GM10248 (cell line): ENCODE data around the gene UQCC3.
A peak's percentile ranks its signal among the peaks of the same experiment; 100 is the strongest.

Experiments used
- CTCF ChIA-PET: fragments of 300-600 bp; sonication (Branson Sonifier 250); formaldehyde crosslinking; extraction: SDS; loops from one replicate; lab custom pipeline; 2021; ENCODE audit warnings: antibody characterized with exemption; lab: Yijun Ruan, JAX
- POLR2A ChIA-PET: fragments of 350-650 bp; sonication (Branson Sonifier 250); formaldehyde crosslinking; extraction: SDS; loops from one replicate; lab custom pipeline; 2020; ENCODE audit warnings: antibody characterized with exemption; lab: Yijun Ruan, JAX
- DNase-seq: peaks from one replicate; pipeline ENCODE4 v3.0.0; 2012; ENCODE audit errors: extremely low spot score
- TF ChIP-seq, protein P1 (sequence below): IDR thresholded peaks from 2 replicates; pipeline ENCODE4 v1.5.1; 2012; ENCODE audit warnings: mild to moderate bottlenecking, low read depth; ENCODE audit errors: extremely low read depth, missing control alignments, control extremely low read depth

Gene UQCC3

DNA sequence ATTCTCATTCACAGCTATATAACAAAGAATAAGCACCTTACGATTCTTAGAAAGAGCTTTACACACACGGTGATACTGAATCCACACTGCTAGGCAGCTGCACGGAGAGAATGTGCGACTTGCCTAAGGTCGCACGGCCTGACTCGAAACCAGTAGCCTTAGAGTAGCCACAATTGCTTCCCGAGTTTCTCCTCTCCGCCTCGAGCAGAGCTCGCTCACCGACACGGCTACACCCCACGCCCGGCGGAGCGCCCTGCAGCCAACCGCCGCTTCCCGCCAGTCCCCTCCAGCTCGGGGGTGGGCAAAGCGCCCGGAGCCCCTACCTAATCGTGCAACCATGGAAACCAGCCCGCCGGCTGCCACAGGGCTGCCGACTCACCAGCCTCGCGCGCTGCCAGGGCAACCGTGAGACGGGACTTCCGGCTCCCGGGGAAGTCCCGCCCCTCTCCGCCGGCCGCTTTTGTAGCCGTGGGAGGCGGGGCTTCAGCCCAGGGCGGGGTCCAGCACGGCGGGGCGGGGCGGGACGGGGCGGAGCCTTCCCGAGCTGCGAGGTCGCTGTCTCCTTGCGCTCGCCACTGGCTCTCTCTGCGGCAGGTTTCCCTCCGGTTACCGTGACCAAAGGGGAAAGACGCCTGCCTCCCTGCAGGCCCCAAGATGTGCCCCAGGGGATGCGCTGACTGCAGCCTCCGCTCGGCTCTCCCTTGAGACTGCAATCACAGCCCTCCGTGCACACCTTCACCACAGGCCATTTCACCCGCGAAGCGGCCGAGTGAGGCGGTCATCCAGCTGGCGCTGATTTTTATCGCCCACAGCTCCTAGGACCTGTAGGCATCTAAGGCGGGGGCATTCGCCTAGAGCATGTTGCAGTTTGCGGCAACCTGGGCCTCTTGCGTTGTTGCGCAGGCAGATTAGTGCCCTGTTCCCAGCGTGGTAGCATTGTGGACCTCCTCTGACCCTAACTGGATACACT is 34.7 kb downstream of the UQCC3 start:
- ChIA-PET POLR2A (interaction anchor here (0.5 to 1.9 kb wide), 7 partner anchors 41 to 135 kb away, joined by 3 to 17 read pairs (median 4); partner anchors contain the start of genes C11orf98, CSKMT and EEF1G), CTCF (interaction anchor here (0.8 to 9.1 kb wide), 13 partner anchors 10 to 242 kb away, joined by 3 to 79 read pairs (median 4); partner anchors contain the start of genes C11orf98, CSKMT, INTS5 and LRRN4CL)
- TF ChIP-seq, protein P1, sequence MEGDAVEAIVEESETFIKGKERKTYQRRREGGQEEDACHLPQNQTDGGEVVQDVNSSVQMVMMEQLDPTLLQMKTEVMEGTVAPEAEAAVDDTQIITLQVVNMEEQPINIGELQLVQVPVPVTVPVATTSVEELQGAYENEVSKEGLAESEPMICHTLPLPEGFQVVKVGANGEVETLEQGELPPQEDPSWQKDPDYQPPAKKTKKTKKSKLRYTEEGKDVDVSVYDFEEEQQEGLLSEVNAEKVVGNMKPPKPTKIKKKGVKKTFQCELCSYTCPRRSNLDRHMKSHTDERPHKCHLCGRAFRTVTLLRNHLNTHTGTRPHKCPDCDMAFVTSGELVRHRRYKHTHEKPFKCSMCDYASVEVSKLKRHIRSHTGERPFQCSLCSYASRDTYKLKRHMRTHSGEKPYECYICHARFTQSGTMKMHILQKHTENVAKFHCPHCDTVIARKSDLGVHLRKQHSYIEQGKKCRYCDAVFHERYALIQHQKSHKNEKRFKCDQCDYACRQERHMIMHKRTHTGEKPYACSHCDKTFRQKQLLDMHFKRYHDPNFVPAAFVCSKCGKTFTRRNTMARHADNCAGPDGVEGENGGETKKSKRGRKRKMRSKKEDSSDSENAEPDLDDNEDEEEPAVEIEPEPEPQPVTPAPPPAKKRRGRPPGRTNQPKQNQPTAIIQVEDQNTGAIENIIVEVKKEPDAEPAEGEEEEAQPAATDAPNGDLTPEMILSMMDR: no peak
- peak; percentile 96 for DNase-seq

DNA sequence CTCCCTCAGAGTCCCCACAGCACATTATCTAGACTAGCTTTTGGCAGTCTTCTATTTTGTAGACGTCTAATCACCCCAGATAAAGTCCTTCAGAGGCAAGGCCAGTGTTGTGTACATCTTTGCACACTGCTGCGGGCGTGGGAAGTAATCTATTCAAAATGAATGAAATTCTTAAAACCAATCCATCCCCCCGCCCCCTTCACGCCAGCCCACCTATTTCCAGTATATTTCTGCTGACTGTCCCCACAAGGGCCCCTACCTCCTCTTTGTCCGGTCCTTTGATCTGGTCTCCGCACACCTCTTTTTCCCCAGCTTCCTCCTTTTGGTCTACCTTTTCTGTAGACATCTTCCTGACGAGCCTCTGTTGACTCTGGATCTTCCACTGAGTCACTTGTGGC is 35.4 kb downstream of the UQCC3 start:
- CTCF ChIA-PET: interaction anchor here (1.2 to 9.1 kb wide), 9 partner anchors 9 to 243 kb away, joined by 3 to 79 read pairs (median 4); partner anchors contain the start of gene INTS5
- TF ChIP-seq, protein P1: no peak

DNA sequence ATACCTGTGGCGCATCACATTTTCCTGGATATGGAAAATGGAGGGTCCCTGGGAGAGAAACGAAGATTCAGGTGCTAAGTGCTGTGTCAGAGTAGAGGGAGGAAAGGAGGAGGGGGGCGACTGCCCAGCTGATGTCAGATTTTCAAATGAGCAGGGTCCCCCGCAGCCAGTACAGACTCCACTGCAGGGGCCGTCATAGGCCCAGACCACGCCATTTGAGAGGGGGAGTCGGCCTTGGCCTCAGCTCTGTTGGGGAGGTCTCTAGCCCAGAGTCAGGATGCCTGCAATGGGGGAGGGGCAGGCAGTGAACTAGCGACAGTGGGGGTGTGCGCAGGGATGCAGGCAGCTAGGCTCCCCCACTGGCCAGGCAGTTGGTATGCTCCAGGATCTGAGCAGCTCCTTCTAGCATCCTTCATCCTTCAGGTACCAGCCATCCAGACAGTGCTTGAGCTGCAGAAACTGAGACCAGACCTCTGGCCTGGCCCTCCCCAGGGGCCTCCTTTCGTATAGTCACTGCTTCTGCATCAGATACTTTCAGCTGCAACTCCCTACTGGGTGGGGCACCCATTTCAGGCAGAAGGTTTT is 35.9 kb downstream of the UQCC3 start, which contains the start of the genes BSCL2 and GNG3:
BSCL2 (minus strand) TSS at position 148 of the 585 bp plus-strand sequence. CDS start 229 bp downstream, outside the sequence.
GNG3 (plus strand) TSS at position 400 of the 585 bp plus-strand sequence. CDS start 620 bp downstream, outside the sequence.
- TF ChIP-seq, protein P1: no peak
- ChIA-PET POLR2A (interaction anchor here (0.9 to 3.3 kb wide), 4 partner anchors 20 to 148 kb away, joined by 4 to 14 read pairs (median 4); partner anchors contain the start of genes HNRNPUL2 and TUT1), CTCF (interaction anchor here (1.2 to 9.1 kb wide), 8 partner anchors 10 to 165 kb away, joined by 3 to 79 read pairs (median 5); partner anchors contain the start of genes INTS5 and LRRN4CL)
- no peak for DNase-seq

More for the DNA sequence above, 35.4 kb downstream of the UQCC3 start:
- DNase-seq: no peak
- POLR2A ChIA-PET: interaction anchor here (0.9 to 1.9 kb wide), 2 partner anchors 41 to 134 kb away, joined by 6 to 17 read pairs; partner anchors contain the start of genes C11orf98 and CSKMT

DNA sequence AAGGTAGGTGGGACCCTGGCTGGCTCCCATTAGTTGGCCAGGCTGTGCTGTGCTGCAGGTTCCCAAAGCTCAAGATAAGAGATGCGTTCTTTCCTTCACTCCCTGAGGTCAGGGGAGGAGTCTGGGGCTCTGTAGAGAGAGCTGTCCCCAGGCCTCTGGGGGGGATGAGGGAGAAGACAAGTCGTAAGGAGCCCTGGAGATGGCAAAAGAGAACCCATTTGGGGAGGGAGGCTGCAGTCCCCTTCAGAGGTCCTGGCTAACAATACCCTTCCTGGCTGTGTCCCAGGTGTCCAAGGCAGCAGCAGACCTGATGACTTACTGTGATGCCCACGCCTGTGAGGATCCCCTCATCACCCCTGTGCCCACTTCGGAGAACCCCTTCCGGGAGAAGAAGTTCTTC is 36.9 kb downstream of the UQCC3 start:
- DNase-seq: no peak
- TF ChIP-seq, protein P1: no peak
- POLR2A ChIA-PET: interaction anchor here (0.6 to 4.3 kb wide), 8 partner anchors 19 to 147 kb away, joined by 3 to 18 read pairs (median 6); partner anchors contain the start of genes C11orf98, CSKMT, HNRNPUL2 and MTA2
- CTCF ChIA-PET: interaction anchor here (1.0 to 9.1 kb wide), 9 partner anchors 14 to 166 kb away, joined by 3 to 79 read pairs (median 5); partner anchors contain the start of genes C11orf98, CSKMT, LRRN4CL and TUT1

DNA sequence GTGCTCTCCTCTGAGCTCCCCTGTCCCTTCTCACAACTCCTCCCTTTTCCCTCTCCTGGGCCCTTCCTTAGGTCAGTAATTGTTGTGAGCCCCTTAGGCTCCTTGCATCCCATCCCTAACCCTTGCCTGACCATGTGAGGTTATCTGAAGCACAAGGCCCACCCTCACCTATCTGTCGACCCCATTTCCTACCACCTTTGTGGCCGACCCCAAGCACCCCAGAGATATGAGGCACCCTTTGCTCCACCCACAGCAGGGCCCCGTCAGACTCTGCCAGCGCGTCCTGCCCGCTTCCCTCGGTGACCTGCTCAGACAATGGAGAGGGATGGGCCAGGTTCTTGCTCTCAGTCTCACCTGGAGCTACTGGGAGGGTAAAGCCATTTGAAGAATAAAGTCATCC is 37.3 kb downstream of the UQCC3 start:
- ChIA-PET CTCF (interaction anchor here (1.0 to 9.1 kb wide), 10 partner anchors 15 to 153 kb away, joined by 3 to 79 read pairs (median 4); partner anchors contain the start of genes C11orf98, CSKMT, HNRNPUL2 and LRRN4CL), POLR2A (interaction anchor here (0.6 to 4.3 kb wide), 11 partner anchors 19 to 147 kb away, joined by 3 to 18 read pairs (median 5); partner anchors contain the start of genes C11orf98, CSKMT, HNRNPUL2 and MTA2)
- DNase-seq: no peak

More for the DNA sequence above, 37.3 kb downstream of the UQCC3 start:
- TF ChIP-seq, protein P1: no peak
